Measurements from ENCODE around the gene TOR4A. TPM values are rescaled to one million over a fixed set of nuclear protein-coding genes. Genes with fewer than 3 reads are reported as not detected.

Gene TOR4A
- total and polyA plus RNA-seq, 4 donors = 2.6 to 14.0 (median 8.2) TPM

DNA sequence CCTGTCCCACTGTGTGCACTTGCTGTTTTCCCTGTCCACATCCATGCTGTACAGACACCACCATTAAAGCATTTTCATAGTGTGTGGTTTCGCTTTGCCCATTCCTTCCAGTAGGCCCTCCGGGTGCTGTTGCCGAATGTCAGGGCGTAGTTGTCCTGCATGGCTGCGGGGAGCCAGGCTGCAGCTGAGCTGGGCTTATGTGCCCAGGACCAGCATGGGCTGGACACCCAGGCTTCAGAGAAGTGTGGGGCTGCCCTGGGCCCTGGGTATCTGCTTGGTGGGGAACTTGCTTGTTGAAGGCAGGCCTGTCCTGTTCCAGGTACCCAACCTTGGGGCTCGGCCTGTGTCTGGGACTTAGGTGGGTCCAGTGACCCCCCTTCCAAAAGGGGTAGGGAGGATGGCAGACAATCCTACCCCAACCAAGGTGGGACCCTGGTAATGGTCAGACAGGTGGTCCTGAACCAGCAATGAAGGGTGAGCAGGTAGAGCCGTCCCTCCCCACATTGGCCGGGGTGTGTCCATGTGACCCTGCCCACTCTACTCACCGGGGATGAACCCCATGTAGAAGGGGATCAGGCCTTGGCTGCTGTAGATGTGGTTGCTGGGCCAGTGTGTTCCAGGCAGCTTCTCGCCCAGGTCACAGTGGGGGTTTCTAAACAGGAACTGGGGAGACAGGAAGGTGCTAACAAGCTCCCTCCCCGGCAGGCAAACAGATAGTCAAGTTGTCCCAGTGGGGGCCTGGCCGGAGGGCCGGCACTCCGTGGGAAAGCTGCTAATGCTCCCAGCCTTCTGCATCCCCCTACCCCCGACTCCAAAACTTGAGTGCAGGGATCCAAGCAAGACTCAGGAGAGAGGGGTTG lies 33.7 kb upstream of the TOR4A start:
- Histone ChIP-seq H3K36me3 (ENCODE audit: control insufficient read depth in 1 of 2, insufficient read depth in 2 of 2, low read length in 1 of 2) (no peaks in the 10 kb centered on the region), H3K4me3 (ENCODE audit: low read length in 2 of 2) (no peak overlapping the region), H3K9me3 (ENCODE audit: control insufficient read depth, low read length) (no peaks in the 10 kb centered on the region), H3K27me3 (ENCODE audit: control insufficient read depth in 1 of 2, insufficient read depth in 2 of 2, low read length in 1 of 2) (peaks cover 0 to 2% of the 10 kb centered on the region in 2 donors), H3K4me1 (ENCODE audit: control insufficient read depth in 1 of 2, insufficient read depth in 2 of 2, low read length in 2 of 2) (no peaks in the 10 kb centered on the region), H3K27ac (ENCODE audit: low read depth in 1 of 2, low read length in 2 of 2) (no peak overlapping the region)
- DNase-seq = no peak
- intact Hi-C loops (cut with DNase I) = no loop called here
- WGBS, 2 donors = 69 to 72% methylated on average over 15 of the region's 15 CpGs
- no peak for ATAC-seq (ENCODE audit: low FRiP score)

DNA sequence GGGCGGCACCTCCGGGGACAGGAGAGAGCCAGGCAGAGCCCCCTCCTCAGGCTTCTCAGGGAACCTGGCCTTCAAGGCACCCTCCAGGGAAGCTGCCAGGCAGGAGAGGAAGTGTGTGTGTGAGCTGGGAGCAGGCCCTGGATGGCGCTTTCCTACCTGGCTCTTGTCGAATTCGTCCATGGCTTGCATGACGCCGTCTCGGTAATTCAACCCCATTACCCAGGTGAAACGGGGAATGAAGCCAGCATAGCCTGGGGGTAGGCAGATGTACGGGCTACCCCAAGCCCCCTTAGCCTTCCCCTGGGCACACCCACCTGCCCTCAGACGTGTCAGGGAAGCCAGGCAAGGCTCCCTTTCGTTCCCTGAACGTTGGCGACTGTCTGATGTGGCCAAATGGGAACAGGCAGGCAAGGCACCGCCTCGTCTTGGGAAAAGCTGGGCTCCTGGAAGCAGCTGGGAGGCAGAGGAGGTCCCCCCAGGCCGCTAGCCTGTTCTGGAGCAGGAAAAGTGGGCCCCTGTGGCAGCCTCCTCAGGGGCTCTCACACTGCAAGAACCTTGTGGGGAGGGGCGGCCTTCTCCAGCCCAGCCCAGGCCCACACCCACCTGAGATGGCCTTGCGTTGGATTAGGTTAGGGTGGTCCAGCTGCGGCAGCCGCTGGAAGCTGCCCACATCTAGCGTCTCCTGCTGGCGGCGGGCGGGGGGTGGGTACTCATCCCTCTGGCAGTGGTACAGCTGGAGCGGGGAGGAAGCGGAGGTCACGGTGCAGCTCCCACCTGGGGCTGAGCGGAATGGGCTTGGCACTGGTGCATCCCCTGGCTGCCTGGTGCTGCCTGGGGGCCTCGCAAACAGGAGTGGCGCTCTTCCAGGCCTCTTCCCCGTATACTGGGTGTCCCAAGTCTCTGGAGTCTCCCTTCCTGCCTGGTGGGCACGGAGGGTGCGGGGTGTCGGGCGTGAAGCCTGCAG lies 32.8 kb upstream of the TOR4A start:
- peaks cover 0 to 2% of the 10 kb centered on the region in 2 donors for H3K27me3 ChIP-seq (ENCODE audit: control insufficient read depth in 1 of 2, insufficient read depth in 2 of 2, low read length in 1 of 2)
- intact Hi-C loops (cut with DNase I) = no loop called here
- WGBS, 2 donors = 67 to 71% methylated on average over 36 of the region's 36 CpGs
- no peak overlapping the region for H3K4me3 ChIP-seq (ENCODE audit: low read length in 2 of 2)
- no peaks in the 10 kb centered on the region for H3K36me3 ChIP-seq (ENCODE audit: control insufficient read depth in 1 of 2, insufficient read depth in 2 of 2, low read length in 1 of 2)
- H3K4me1 ChIP-seq (ENCODE audit: control insufficient read depth in 1 of 2, insufficient read depth in 2 of 2, low read length in 2 of 2) = no peaks in the 10 kb centered on the region
- no peaks in the 10 kb centered on the region for H3K9me3 ChIP-seq (ENCODE audit: control insufficient read depth, low read length)
- DNase-seq = no peak
- ATAC-seq (ENCODE audit: low FRiP score) = no peak
- no peak overlapping the region for H3K27ac ChIP-seq (ENCODE audit: low read depth in 1 of 2, low read length in 2 of 2)

DNA sequence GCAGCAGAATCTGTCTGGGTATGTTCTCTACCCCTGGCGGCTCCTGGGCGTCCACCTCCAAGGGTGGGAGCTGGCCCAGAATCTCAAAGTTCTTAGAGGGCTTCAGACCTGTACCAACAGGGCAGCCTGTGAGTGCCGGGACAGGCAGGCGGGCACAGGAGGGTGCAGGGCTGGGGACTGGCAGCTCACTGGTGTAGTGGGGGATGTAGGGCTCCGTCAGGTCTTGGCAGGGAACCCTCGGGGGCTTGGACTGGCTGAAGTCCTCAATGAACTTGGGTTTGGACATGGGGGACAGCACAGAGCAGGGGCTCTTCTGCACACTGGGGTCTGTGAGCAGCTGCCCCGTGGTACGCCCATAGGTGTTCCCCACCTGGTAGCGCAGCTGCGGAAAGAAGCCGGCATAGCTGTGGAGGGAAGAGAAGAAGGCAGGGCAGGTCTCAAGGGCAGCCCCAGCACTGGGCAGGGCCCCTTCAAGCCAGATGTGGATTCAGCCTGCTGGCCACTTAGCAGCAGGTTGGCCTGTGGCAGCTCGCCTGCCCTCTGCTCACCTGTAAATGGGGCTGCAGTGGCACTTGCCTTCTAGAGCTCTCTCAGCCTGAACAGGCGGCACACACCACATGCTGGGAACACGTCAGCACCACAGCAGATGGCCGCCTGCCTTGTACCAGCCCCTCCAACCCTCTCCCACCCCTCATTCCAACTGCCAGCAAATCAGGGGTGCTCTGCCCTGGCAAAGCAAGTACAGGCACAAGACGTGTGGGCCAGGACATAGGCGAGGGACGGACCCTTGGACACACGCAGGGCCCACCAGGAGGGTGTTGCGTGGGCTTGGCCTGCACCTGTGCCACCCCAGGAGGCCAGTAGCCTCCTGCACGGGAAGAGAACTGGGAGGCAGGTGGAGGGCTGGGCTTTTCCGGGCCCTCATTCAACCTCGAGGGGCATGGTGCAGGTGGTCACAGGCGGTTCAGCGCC lies 31.8 kb upstream of the TOR4A start:
- H3K4me1 ChIP-seq (ENCODE audit: control insufficient read depth in 1 of 2, insufficient read depth in 2 of 2, low read length in 2 of 2) = no peaks in the 10 kb centered on the region
- intact Hi-C loops (cut with DNase I) = no loop called here
- no peak for ATAC-seq (ENCODE audit: low FRiP score)
- no peak for DNase-seq
- no peaks in the 10 kb centered on the region for H3K9me3 ChIP-seq (ENCODE audit: control insufficient read depth, low read length)
- H3K36me3 ChIP-seq (ENCODE audit: control insufficient read depth in 1 of 2, insufficient read depth in 2 of 2, low read length in 1 of 2) = no peaks in the 10 kb centered on the region
- H3K4me3 ChIP-seq (ENCODE audit: low read length in 2 of 2) = no peak overlapping the region
- peaks cover 0 to 2% of the 10 kb centered on the region in 2 donors for H3K27me3 ChIP-seq (ENCODE audit: control insufficient read depth in 1 of 2, insufficient read depth in 2 of 2, low read length in 1 of 2)
- 90 to 91% methylated on average over 25 of the region's 25 CpGs for WGBS, 2 donors
- H3K27ac ChIP-seq (ENCODE audit: low read depth in 1 of 2, low read length in 2 of 2) = no peak overlapping the region

DNA sequence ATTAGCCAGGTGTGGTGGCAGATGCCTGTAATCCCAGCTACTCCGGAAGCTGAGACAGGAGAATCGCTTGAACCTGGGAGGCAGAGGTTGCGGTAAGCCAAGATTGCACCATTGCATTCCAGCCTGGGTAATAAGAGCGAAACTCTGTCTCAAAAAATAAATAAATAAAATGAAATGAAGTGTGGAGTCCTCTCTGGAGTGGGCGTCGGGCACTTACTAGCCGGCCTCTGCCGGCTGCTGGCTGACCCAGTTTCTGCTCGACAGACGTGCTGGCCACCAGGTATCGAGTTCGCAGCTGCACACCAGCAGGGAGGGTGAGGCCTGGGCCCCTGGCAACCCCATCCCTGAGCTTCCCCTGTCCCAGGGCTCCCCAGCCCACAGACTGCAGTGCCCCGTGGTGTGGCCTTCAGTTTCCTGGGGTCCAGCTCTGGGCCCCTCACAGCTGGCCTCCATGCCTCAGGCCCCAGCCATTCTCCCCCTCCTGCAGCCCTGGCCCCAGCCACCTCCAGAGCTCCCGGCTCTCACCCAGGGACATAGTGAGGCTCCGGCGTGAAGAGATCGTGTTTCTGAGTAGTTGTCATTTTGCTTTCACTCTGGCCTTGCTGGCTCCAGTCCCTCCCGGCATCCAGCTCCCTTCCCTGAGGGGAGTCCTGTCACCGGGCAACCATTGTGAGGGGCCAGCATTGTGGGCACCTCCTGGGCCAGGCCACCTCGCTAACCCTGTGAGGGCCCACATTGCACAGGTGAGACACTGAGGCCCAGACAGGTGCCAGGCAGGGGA lies 30.2 kb upstream of the TOR4A start:
- no peaks in the 10 kb centered on the region for H3K27me3 ChIP-seq (ENCODE audit: control insufficient read depth in 1 of 2, insufficient read depth in 2 of 2, low read length in 1 of 2)
- no peaks in the 10 kb centered on the region for H3K9me3 ChIP-seq (ENCODE audit: control insufficient read depth, low read length)
- no peak overlapping the region for H3K27ac ChIP-seq (ENCODE audit: low read depth in 1 of 2, low read length in 2 of 2)
- 65 to 76% methylated on average over 18 to 20 of the region's 20 CpGs for WGBS, 2 donors
- intact Hi-C loops (cut with DNase I) = no loop called here
- H3K4me1 ChIP-seq (ENCODE audit: control insufficient read depth in 1 of 2, insufficient read depth in 2 of 2, low read length in 2 of 2) = no peaks in the 10 kb centered on the region
- no peak overlapping the region for H3K4me3 ChIP-seq (ENCODE audit: low read length in 2 of 2)
- DNase-seq (no peak), ATAC-seq (ENCODE audit: low FRiP score) (no peak)
- no peaks in the 10 kb centered on the region for H3K36me3 ChIP-seq (ENCODE audit: control insufficient read depth in 1 of 2, insufficient read depth in 2 of 2, low read length in 1 of 2)

DNA sequence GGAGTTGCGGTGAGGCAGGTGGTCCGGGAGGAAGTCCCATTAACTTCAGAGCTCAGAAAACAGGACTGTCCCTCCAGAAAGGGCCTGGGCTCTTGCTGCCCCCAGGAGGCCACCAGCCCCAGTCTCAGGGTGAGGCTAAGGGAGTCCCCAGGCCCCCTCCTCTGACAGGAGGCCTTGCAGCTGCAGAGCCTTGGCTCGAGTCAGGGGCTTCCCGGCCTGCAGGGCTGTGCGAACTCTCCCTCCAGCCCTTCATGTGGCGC lies 29.7 kb upstream of the TOR4A start:
- Histone ChIP-seq H3K36me3 (ENCODE audit: control insufficient read depth in 1 of 2, insufficient read depth in 2 of 2, low read length in 1 of 2) (no peaks in the 10 kb centered on the region), H3K9me3 (ENCODE audit: control insufficient read depth, low read length) (no peaks in the 10 kb centered on the region), H3K4me3 (ENCODE audit: low read length in 2 of 2) (no peak overlapping the region), H3K4me1 (ENCODE audit: control insufficient read depth in 1 of 2, insufficient read depth in 2 of 2, low read length in 2 of 2) (no peaks in the 10 kb centered on the region), H3K27ac (ENCODE audit: low read depth in 1 of 2, low read length in 2 of 2) (no peak overlapping the region), H3K27me3 (ENCODE audit: control insufficient read depth in 1 of 2, insufficient read depth in 2 of 2, low read length in 1 of 2) (no peaks in the 10 kb centered on the region)
- no peak for DNase-seq
- 88% methylated on average over 6 of the region's 6 CpGs for WGBS, 2 donors
- no peak for ATAC-seq (ENCODE audit: low FRiP score)
- intact Hi-C loops (cut with DNase I) = no loop called here

DNA sequence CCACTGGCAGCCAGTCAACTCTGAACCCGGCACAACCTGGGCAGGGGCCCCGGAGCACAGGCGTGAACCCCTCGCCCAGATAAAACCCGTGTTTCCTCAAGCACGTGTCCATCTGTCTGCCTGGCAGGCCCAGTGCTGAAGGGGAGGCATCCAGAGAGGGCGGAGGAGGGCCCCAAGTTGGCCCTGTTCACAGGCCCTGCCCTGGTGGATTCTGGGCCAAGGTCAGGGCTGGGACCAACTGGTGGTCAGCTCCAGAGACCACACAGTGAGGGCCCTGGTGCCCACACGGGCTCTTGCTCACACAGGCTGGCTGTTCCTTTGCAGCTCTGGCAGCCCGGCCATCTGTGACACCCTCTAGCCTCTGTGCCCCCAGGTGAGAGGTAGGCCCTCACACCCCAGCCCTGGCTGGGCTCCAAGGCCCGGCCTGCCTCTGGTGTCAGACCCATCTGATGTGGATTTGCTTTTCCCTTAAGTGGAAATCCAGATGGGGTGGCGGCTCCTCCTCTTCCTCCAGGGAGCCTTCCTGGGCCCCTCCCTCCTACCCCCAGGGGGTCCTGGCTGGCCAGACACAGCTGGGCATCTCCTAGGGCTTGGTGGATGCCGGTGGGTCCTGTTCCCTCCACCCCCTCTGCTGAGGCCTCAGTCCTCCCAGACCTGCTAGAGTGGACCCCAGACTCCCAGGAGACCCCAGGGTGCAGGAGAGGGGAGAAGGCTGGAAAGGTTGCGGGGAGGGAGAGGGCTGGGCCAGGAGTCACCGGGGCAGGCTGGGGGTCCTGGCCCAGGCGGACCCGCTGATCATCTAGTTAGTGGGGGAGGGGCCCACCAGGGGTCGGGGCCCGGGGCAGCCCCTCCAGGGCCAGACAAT lies 27.0 kb upstream of the TOR4A start:
- WGBS, 2 donors = 55% methylated on average over 17 to 18 of the region's 18 CpGs
- Histone ChIP-seq H3K4me3 (ENCODE audit: low read length in 2 of 2) (no peak overlapping the region), H3K27ac (ENCODE audit: low read depth in 1 of 2, low read length in 2 of 2) (no peak overlapping the region), H3K36me3 (ENCODE audit: control insufficient read depth in 1 of 2, insufficient read depth in 2 of 2, low read length in 1 of 2) (no peaks in the 10 kb centered on the region), H3K9me3 (ENCODE audit: control insufficient read depth, low read length) (no peaks in the 10 kb centered on the region), H3K4me1 (ENCODE audit: control insufficient read depth in 1 of 2, insufficient read depth in 2 of 2, low read length in 2 of 2) (no peaks in the 10 kb centered on the region), H3K27me3 (ENCODE audit: control insufficient read depth in 1 of 2, insufficient read depth in 2 of 2, low read length in 1 of 2) (no peaks in the 10 kb centered on the region)
- intact Hi-C loops (cut with DNase I) = no loop called here
- DNase-seq = no peak
- no peak for ATAC-seq (ENCODE audit: low FRiP score)

DNA sequence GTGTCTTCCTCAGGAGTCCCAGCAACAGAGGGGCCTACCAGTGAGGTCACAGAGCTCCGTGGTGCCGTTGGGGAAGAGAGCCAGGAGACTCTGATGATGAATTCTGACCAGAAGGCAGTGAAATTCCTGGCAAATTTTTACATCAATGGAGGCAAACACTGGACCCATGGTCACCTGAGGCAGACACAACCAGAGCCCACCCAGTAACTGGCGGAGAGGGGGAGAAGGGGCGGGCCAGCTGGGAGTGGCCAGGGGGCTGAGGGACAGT lies 26.4 kb upstream of the TOR4A start, which contains the start of gene STPG3:
Gene STPG3, plus strand, starts transcription at position 93 of the 268 bp plus-strand sequence. Its CDS starts 1 bp downstream, at position 94.
- WGBS, 2 donors = 25 to 56% methylated on average over 2 to 4 of the region's 4 CpGs
- ATAC-seq (ENCODE audit: low FRiP score) = no peak
- intact Hi-C loops (cut with DNase I) = no loop called here
- H3K36me3 ChIP-seq (ENCODE audit: control insufficient read depth in 1 of 2, insufficient read depth in 2 of 2, low read length in 1 of 2) = no peaks in the 10 kb centered on the region
- no peaks in the 10 kb centered on the region for H3K4me1 ChIP-seq (ENCODE audit: control insufficient read depth in 1 of 2, insufficient read depth in 2 of 2, low read length in 2 of 2)
- no peak within 1 kb of the TSS for H3K4me3 ChIP-seq (ENCODE audit: low read length in 2 of 2)
- no peak within 1 kb of the TSS for H3K27ac ChIP-seq (ENCODE audit: low read depth in 1 of 2, low read length in 2 of 2)
- H3K27me3 ChIP-seq (ENCODE audit: control insufficient read depth in 1 of 2, insufficient read depth in 2 of 2, low read length in 1 of 2) = no peaks in the 10 kb centered on the region
- DNase-seq = no peak
- H3K9me3 ChIP-seq (ENCODE audit: control insufficient read depth, low read length) = no peaks in the 10 kb centered on the region
